IMR-90 (cell line): ENCODE data around the gene GPR27. TPM values are rescaled to one million over a fixed set of nuclear protein-coding genes. Genes with fewer than 3 reads are reported as not detected.

Source experiments
- ATAC-seq: fragments of 200-7000 bp; cut with Tn5 transposase; 2 replicates; pipeline ENCODE4 v1.9.1; 2020; ENCODE audit warnings: low read depth, mild to moderate bottlenecking, moderate library complexity
- BruUV-seq: library from RNA; stranded (reverse); fragments of 400-500 nt; replicated peaks from 2 replicates; lab custom pipeline; 2021; lab: Mats Ljungman, UMichigan
- CTCF ChIA-PET: fragments of 300-600 bp; formaldehyde crosslinking; extraction: SDS; loops from one replicate; lab custom pipeline; 2021; ENCODE audit warnings: antibody characterized with exemption; lab: Yijun Ruan, JAX
- POLR2A ChIA-PET: fragments of 300-600 bp; sonication (Branson Sonifier 250); formaldehyde crosslinking; loops from one replicate; lab custom pipeline; 2022; ENCODE audit warnings: antibody characterized with exemption; ENCODE audit not compliant: unreplicated experiment; lab: Charles Lee
- DNase-seq: peaks from one replicate; pipeline ENCODE4 v3.0.0; 2013
- H2AFZ ChIP-seq: replicated peaks from 2 replicates; pipeline ENCODE3; 2013; ENCODE audit warnings: low read length, mild to moderate bottlenecking; ENCODE audit not compliant: poor library complexity
- H2AK5ac ChIP-seq: 2 replicates; pipeline ENCODE4 v1.6.1; 2013; ENCODE audit warnings: low read depth, low read length, inconsistent platforms
- H2AK9ac ChIP-seq: replicated peaks from 2 replicates; pipeline ENCODE3; 2013; ENCODE audit warnings: mild to moderate bottlenecking, low read depth, low read length, moderate library complexity; ENCODE audit not compliant: poor library complexity
- H2BK120ac ChIP-seq: 2 replicates; pipeline ENCODE4 v1.6.1; 2013; ENCODE audit warnings: low read depth, low read length, inconsistent platforms
- H2BK15ac ChIP-seq: 3 replicates; pipeline ENCODE4 v1.6.1; 2013; ENCODE audit warnings: low read depth, low read length, inconsistent platforms
- H2BK20ac ChIP-seq: 2 replicates; pipeline ENCODE4 v1.6.1; 2013; ENCODE audit warnings: low read depth, mild to moderate bottlenecking, inconsistent platforms, low read length, moderate library complexity
- H2BK5ac ChIP-seq: 2 replicates; pipeline ENCODE4 v1.6.1; 2013; ENCODE audit warnings: mild to moderate bottlenecking, low read depth, low read length, inconsistent platforms; ENCODE audit not compliant: poor library complexity, severe bottlenecking
- H3K14ac ChIP-seq: replicated peaks from 2 replicates; pipeline ENCODE4 v1.6.1; 2013; ENCODE audit warnings: low read depth, low read length, inconsistent platforms
- H3K18ac ChIP-seq: 2 replicates; pipeline ENCODE4 v1.6.1; 2013; ENCODE audit warnings: low read depth, low read length, control low read depth
- H3K23ac ChIP-seq: 2 replicates; pipeline ENCODE4 v1.6.1; 2013; ENCODE audit warnings: low read depth, low read length, inconsistent platforms
- H3K27ac ChIP-seq: 2 replicates; pipeline ENCODE4 v1.5.1; 2013; ENCODE audit warnings: mild to moderate bottlenecking, control low read depth, low read length; ENCODE audit not compliant: insufficient read depth
- H3K27me3 ChIP-seq: 2 replicates; pipeline ENCODE4 v1.6.1; 2013; ENCODE audit warnings: low read length; ENCODE audit not compliant: control insufficient read depth, insufficient read depth
- H3K36me3 ChIP-seq: 2 replicates; pipeline ENCODE4 v1.6.1; 2013; ENCODE audit warnings: low read length, mixed read lengths; ENCODE audit not compliant: control insufficient read depth, insufficient read depth
- H3K4ac ChIP-seq: 2 replicates; pipeline ENCODE4 v1.6.1; 2013; ENCODE audit warnings: low read depth, low read length, inconsistent platforms
- H3K4me1 ChIP-seq: 2 replicates; pipeline ENCODE4 v1.6.1; 2013; ENCODE audit warnings: low read length, mixed read lengths; ENCODE audit not compliant: control insufficient read depth, insufficient read depth
- H3K4me2 ChIP-seq: 2 replicates; pipeline ENCODE4 v1.6.1; 2013; ENCODE audit warnings: low read depth, mild to moderate bottlenecking, control low read depth, low read length, moderate library complexity
- H3K4me3 ChIP-seq: 2 replicates; pipeline ENCODE4 v1.5.1; 2013; ENCODE audit warnings: low read depth, mild to moderate bottlenecking, control low read depth, low read length, moderate library complexity; ENCODE audit not compliant: insufficient read depth
- H3K56ac ChIP-seq: 2 replicates; pipeline ENCODE4 v1.6.1; 2013; ENCODE audit warnings: low read length, inconsistent platforms; ENCODE audit not compliant: insufficient read depth; ENCODE audit errors: extremely low read depth
- H3K79me1 ChIP-seq, 2 experiments: 2 replicates each; pipeline ENCODE4 v1.6.1; 2013; ENCODE audit warnings: low read length in 2 of 2, inconsistent platforms in 1 of 2, low read depth in 1 of 2
- H3K9ac ChIP-seq: 2 replicates; pipeline ENCODE4 v1.6.1; 2013; ENCODE audit warnings: low read depth, low read length, control low read depth
- H3K9me1 ChIP-seq: 2 replicates; pipeline ENCODE4 v1.6.1; 2013; ENCODE audit warnings: low read length, inconsistent platforms; ENCODE audit not compliant: insufficient read depth
- H3K9me3 ChIP-seq: 2 replicates; pipeline ENCODE4 v1.6.1; 2013; ENCODE audit warnings: low read length; ENCODE audit not compliant: control insufficient read depth, insufficient read depth
- H4K20me1 ChIP-seq: 2 replicates; pipeline ENCODE4 v1.6.1; 2013; ENCODE audit warnings: low read length, inconsistent platforms; ENCODE audit not compliant: insufficient read depth
- H4K5ac ChIP-seq: 2 replicates; pipeline ENCODE4 v1.6.1; 2013; ENCODE audit warnings: mild to moderate bottlenecking, low read depth, low read length, control low read depth
- H4K8ac ChIP-seq, 2 experiments: 2 replicates each; pipeline ENCODE4 v1.6.1; 2013; ENCODE audit warnings: low read depth in 2 of 2, low read length in 2 of 2, control low read depth in 1 of 2, inconsistent platforms in 1 of 2
- H4K91ac ChIP-seq: 2 replicates; pipeline ENCODE4 v1.6.1; 2013; ENCODE audit warnings: low read depth, low read length, inconsistent platforms; ENCODE audit not compliant: insufficient read depth
- CEBPB ChIP-seq: IDR thresholded peaks from 2 replicates; pipeline ENCODE4 v1.6.1; 2012; ENCODE audit warnings: low read depth, low read length, improper control_type of control experiment
- CHD1 ChIP-seq: IDR thresholded peaks from 2 replicates; pipeline ENCODE4 v1.6.1; 2012; ENCODE audit warnings: low read depth, low read length, improper control_type of control experiment
- CTCF ChIP-seq: conservative IDR thresholded peaks from 2 replicates; pipeline ENCODE4 v1.5.1; 2012; ENCODE audit warnings: mild to moderate bottlenecking, low read depth, low read length, improper control_type of control experiment
- FOS ChIP-seq: fragments of 150-350 bp; IDR thresholded peaks from 2 replicates; pipeline ENCODE4 v1.6.1; 2016; ENCODE audit warnings: low read depth, low read length
- MAFK ChIP-seq: IDR thresholded peaks from 2 replicates; pipeline ENCODE4 v1.6.1; 2012; ENCODE audit warnings: low read depth, low read length, improper control_type of control experiment
- MXI1 ChIP-seq: IDR thresholded peaks from 2 replicates; pipeline ENCODE4 v1.6.1; 2012; ENCODE audit warnings: low read depth, mild to moderate bottlenecking, low read length, moderate library complexity, borderline replicate concordance
- NFE2L2 ChIP-seq: fragments of 150-350 bp; IDR thresholded peaks from 2 replicates; pipeline ENCODE4 v1.6.1; 2016; ENCODE audit warnings: low read depth, mild to moderate bottlenecking, low read length
- RCOR1 ChIP-seq: IDR thresholded peaks from 2 replicates; pipeline ENCODE4 v1.6.1; 2012; ENCODE audit warnings: mild to moderate bottlenecking, low read length, improper control_type of control experiment; ENCODE audit not compliant: insufficient replicate concordance
- RFX5 ChIP-seq: IDR thresholded peaks from 2 replicates; pipeline ENCODE4 v1.8.0; 2012; ENCODE audit warnings: low read depth, mild to moderate bottlenecking, low read length, moderate library complexity
- SMC3 ChIP-seq: fragments of 150-350 bp; IDR thresholded peaks from 2 replicates; pipeline ENCODE4 v1.6.1; 2016; ENCODE audit warnings: low read depth, mild to moderate bottlenecking, antibody characterized with exemption, low read length, moderate library complexity
- WGBS, 2 experiments: methylation state at CpG; one replicate each; pipeline versions ENCODE4 v1.1.5 to v1.1.7; 2013; ENCODE audit warnings: missing lambda C conversion rate in 2 of 2; ENCODE audit not compliant: insufficient read length in 1 of 2; ENCODE audit errors: extremely low coverage in 2 of 2; 5-methylcytosine and 5-hydroxymethylcytosine counted together
- dilution Hi-C: fragments of 300-500 bp; cut with HindIII; formaldehyde crosslinking; loops from one replicate; pipeline ENCODE4 v1.14.3; 2018; ENCODE audit warnings: low sequenced_read_pairs; ENCODE audit not compliant: unreplicated experiment
- in situ Hi-C: fragments of 300-500 bp; cut with MboI; formaldehyde crosslinking; loops from 3 replicates; pipeline ENCODE4 v1.14.3; 2019; ENCODE audit warnings: low sequenced_read_pairs, inconsistent platforms, mixed read lengths
- intact Hi-C: fragments of 100-400 bp; cut with micrococcal nuclease; formaldehyde crosslinking; loops from 2 replicates; pipeline ENCODE4 v1.10.0; 2022
- polyA plus RNA-seq, 3 experiments: library from polyadenylated mRNA; depleted of rRNA; stranded (reverse); fragments of >200 nt; gene quantifications; 2 replicates each; pipeline ENCODE4 v1.2.3, GENCODE V29; 2012; ENCODE audit warnings: low replicate concordance in 1 of 3
- total RNA-seq: library from RNA; depleted of rRNA; stranded (reverse); fragments of >200 nt; gene quantifications from 2 replicates; pipeline ENCODE4 v1.2.3, GENCODE V29; 2012

GPR27 gene
- total and polyA plus RNA-seq, 2 of the 4 experiments (the other 2 are of a cell fraction) = not detected

GRCh38 chr3:71760140-71760539, 6.5 kb downstream of the GPR27 start:
- Histone ChIP-seq H3K9me1 (no peaks in the 10 kb centered on the region), H3K4me1 (no peaks in the 10 kb centered on the region), H2BK5ac (no peak overlapping the region), H2AFZ (no peak overlapping the region), H3K4me3 (no peak overlapping the region), H4K5ac (no peak overlapping the region), H4K20me1 (no peaks in the 10 kb centered on the region), H3K9ac (no peak overlapping the region), H3K36me3 (no peaks in the 10 kb centered on the region), H3K56ac (no peak overlapping the region), H2AK9ac (no peak overlapping the region), H3K14ac (no peak overlapping the region), H3K4ac (no peak overlapping the region), H3K9me3 (no peaks in the 10 kb centered on the region), H3K27ac (no peak overlapping the region), H3K79me1 (no peaks in the 10 kb centered on the region), H3K27me3 (peaks cover 27% of the 10 kb centered on the region), H3K23ac (no peak overlapping the region), H4K91ac (no peak overlapping the region), H3K18ac (no peak overlapping the region), H2BK15ac (no peak overlapping the region), H2AK5ac (no peak overlapping the region), H2BK20ac (no peak overlapping the region), H2BK120ac (no peak overlapping the region), H4K8ac (no peak overlapping the region), H3K4me2 (no peak overlapping the region)
- DNase-seq (no peak), ATAC-seq (no peak)
- dilution Hi-C loops = no loop called here
- TF ChIP-seq MXI1 (no peak), MAFK (no peak), CHD1 (no peak), NFE2L2 (no peak), RCOR1 (no peak), SMC3 (no peak), CTCF (no peak), RFX5 (no peak), CEBPB (no peak), FOS (no peak)
- ChIA-PET CTCF (interaction anchor here (0.6 kb wide), 1 partner anchor 9 kb away, joined by 3 read pairs; no protein-coding TSS in a partner anchor), POLR2A (no interaction called here)
- intact Hi-C loops = no loop called here
- no CpG with 5 or more reads among the region's 1 CpG for WGBS, 2 experiments
- in situ Hi-C loops = no loop called here
- BruUV-seq = no TSS peak
